ENCODE measurements around the gene NT5E.
"Not testable (repeated sequence)": the region's sequence is repeated elsewhere in the genome, so short reads cannot be mapped to it uniquely, and the experiment has no call there.

Gene NT5E

DNA sequence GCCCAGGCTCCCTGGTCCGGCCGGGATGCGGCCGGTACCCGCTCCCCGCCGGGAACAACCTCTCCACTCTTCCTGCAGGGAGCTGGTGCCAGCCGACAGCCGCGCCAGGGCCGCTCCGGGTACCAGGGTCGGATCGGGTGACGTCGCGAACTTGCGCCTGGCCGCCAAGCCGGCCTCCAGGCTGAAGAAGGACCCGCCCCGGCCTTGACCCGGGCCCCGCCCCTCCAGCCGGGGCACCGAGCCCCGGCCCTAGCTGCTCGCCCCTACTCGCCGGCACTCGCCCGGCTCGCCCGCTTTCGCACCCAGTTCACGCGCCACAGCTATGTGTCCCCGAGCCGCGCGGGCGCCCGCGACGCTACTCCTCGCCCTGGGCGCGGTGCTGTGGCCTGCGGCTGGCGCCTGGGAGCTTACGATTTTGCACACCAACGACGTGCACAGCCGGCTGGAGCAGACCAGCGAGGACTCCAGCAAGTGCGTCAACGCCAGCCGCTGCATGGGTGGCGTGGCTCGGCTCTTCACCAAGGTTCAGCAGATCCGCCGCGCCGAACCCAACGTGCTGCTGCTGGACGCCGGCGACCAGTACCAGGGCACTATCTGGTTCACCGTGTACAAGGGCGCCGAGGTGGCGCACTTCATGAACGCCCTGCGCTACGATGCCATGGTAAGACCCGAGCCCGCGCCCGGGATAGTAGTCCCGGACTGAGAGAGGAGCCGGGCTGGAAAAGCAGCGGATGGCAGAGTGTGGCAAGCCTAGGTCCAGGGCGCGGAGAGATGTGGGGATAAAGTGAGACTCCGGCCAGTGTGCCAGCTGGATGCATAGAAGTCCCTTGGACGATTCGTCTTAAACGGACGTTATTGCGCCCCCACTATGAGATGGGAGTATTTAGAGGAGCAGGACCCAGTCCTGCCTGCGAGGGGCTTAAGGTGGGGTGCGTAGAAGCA lies at the start of gene NT5E:
Gene NT5E, plus strand, starts transcription at position 266 of the 942 bp plus-strand sequence. Its CDS starts 57 bp downstream, at position 323.
- no peak for DNase-seq

DNA sequence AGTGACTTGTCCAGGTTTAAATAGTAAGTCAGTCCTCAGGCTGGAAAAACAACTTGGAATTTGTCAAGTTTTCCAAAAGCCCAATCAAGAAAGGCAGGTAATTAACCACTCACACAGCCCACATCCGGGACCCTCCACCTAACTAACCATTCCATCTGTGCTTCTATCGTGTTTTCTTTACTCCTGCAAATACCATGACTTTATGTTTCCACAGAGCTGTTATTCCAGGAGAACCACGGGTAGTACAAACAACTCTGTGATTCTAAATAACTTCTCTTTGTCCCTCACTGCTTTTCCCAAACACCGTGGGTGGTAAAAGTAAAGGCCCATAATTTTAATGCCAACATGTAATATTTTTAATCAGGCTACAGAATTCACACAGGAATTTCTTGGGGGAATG lies 49.6 kb upstream of the NT5E start:
- no peak for DNase-seq

DNA sequence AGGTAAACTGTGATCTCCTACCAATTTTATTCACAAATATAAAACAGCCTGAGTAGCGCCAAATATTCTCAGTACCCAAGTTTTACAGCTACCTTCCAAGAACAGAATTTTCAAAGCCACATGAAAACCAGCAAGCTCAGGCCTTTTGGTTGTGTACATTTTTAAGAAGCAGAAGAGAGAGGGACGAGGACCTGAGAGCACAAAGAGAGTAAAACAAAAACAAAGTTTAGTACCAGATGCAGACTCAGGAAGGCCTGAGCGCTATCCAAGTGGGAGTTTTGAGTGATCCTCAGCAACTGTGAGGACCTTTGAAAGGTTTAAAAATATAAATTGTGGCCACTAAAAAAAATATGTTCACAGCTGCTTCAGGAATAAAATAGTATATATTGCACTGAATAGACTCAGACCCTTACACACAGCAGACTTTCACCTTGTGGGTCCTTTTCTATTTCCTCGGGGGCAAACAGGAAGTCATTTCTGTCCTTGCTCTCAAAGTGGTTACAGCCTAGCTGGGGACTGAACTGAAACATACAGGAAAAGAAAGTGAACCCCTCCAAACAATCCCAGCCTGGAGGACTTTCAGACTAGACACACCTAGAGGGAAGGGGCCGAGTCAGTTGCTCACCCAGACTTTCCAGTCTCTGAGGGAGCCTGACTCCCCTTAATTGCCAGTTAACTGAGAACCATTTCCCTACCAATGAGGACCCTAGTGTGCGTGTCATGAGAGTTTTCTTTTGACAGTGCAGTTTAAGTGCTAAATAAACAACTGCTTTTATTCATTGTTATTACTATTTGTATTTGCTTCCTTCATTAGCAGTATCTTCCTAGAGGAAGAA lies 48.5 kb upstream of the NT5E start:
- DNase-seq = no peak

DNA sequence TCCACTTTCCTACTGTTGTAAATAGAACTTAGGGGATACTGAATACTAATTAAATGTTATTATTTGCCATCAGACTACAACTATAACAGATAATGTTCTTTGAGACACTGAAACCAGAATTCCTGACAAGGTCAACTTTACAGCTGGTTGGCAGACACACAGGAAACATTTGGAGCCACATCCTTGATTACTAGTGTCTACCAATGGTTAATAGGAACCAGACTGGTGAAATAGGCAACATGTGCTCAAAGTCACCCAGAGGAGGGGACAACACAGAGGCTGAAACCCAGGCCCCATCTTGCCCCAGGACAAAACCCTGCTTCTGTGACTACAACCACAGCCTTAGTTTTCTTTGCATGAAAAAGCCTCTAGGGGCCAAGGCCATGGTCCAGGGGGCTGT lies 47.8 kb upstream of the NT5E start:
- no peak for DNase-seq

DNA sequence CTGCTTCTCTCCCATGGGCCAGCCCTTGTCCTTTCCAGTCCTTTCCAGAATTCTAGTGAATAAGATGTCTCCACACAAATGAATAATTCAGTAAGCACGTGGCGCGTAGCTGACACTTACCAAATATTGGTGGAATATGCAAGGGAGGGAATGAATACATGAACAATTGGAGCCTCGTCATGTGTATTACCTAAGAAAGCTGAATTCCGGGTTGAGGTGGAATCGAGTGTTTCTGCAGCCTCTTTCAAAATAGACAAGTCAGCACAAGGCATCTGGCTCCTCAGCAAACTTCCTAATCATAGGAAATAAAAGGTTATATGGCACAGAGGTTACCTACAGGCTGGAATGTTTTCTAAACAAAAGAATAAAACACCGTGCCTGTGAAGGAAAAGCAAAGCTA lies 47.0 kb upstream of the NT5E start:
- no peak for DNase-seq

DNA sequence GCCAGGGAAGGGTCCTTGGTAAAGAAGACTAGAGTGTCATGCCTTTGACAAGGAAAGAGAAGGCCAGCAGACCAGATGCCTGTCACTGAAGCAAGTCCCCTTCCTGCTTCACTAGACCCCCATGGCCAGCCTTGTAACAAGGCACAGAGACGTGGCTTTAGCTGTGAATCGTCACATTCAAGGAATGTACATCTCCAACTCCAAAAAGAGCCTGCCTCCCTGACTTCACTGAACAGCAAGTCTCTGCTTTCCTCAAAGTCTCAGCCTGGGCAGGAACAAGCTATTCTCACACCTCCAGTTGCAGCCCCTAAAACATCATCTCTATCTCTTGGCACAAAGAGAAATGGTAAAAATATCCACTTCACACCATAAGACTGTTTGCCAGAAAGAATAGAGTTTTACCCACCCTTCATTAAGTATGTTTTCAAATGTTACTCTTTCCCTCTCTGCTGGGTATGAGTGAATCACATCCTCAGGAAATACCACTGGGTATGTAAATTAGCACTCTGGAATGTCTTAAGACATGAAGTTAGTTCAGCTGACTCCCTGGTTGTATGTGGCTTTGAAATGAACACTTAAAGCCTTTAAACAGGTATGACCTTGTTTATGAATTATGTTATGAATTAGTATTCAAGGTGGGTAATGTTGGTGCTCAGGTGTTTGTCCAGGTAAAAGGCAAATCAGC lies 46.4 kb upstream of the NT5E start:
- no peak for DNase-seq

DNA sequence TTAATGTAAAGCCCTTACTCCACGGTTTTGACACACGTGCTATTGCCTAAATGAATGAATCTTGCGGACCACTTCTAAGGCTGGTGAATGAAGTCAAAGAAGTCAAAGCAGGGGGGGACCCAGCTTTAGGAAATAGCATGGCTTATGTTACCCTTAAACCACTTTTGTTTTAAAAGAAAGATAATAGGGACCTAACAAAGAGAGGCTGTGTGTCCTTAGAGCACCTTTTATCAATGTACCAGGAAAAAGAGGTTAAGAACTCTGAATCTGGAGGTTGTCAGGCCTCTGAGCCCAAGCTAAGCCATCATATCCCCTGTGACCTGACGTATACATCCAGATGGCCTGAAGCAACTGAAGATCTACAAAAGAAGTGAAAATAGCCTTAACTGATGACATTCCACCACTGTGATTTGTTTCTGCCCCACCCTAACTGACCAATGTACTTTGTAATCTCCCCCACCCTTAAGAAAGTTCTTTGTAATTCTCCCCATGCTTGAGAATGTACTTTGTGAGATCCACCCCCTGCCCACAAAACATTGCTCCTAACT lies 45.8 kb upstream of the NT5E start:
- not testable (repeated sequence) for DNase-seq

DNA sequence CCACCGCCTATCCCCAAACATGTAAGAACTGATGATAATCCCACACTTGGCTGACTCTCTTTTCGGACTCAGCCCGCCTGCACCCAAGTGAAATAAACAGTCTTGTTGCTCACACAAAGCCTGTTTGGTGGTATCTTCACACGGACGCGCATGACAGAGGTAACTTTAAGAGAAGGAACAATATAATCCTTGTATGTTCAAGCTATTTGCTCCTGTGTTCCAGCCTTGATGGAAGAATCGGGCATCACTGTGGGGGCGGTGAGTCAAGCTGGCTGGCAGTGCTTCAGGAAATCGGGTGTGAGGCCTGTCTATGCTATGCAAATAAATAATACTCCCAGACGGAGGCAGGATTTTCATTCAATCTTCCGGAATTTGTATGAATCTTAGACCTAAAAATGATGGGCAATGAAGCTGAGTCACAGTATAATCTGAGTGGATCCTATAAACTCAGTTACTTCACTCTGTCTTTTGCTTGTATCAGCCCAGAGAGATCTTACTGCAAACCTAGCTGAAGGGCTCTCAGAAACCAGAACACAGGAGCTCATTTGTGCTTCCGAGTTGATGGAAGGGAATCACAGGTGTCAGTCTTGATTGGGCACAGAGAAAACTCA lies 45.2 kb upstream of the NT5E start:
- DNase-seq = no peak

DNA sequence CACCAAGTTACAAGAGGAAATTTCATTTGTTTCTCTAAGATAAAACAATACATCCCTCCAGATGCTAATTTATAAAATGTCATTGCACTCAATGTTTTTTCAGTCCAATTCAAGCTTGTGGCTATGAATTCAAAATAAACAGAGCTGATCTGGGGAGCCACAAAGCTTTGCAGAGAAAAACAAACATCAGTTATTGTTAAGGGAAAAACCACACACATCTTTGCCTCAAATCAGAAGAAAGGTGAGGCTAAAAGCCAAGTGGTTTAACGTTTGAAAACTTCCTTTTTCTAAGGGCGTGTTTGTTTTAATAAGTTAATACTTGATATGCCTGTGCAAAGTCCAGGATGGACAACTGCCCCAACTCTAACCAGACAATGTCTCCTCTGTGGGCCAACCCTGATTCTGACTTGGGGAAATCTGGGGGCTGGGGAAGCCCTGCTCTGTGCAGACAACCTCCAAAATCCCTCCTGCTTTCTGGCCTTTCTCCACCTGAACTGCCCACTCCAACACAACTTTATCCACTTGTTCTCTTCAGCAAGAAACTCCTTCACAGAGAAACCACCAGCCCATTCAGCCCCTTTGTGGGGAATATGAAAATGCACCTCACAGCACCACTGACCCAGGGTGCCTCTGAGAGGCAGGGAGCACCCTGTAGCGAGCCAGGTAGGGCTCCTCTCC lies 44.6 kb upstream of the NT5E start:
- peak; percentile 0 for DNase-seq

DNA sequence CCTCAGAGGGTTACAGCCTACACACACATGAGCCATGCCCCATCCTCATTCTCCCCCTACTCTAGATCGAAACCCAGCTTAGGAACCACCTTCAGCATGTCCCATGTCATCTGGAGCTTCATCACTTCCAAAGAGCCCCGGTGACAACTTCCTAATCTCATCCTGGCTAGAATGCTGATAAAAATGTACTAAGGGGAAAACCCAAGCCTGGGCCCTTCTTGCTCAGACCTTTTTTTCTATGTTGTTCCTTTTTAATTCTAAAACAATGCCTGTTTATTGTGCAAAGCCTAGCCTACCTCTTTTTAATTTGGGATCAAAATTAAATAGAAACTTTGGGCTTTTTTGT lies 44.1 kb upstream of the NT5E start:
- no peak for DNase-seq

DNA sequence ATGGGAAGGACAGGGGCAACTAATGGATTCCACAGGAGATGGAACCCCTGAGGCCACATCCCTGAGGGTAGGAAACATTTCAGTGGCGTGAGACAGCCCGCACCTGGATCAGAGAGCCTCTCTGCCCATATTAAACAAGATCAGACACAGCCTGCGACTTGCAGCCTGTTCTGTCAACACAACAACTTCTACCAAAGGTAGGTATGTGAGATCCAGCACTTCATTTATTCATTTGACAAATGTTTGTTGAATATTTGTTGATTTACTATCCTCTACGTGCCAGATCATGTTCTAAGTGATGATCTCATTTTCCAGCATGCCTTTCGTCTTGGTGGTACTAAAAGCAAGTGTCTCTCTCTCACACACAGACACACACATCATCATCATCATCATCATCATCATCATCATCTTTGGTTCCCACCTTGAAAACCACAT lies 43.2 kb upstream of the NT5E start:
- DNase-seq = no peak

DNA sequence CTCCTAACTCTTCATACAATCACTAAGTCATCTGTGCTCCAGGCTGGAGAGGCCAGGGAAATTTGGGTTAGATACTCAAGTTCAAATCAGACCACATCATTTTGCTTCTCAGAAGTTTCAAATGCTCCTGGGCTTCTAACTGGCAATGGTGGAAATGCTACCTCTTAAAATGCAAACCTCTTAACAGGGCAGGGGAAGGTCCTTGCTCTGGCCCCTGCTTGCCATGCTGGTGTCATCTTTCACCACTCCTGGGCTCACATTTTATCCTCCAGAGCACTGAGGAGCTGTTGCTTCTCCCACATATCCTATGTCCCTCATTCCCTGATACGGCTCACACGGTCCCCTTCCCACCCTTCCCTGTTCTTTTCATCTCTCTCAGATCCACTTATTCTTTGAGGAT lies 41.8 kb upstream of the NT5E start:
- no peak for DNase-seq

DNA sequence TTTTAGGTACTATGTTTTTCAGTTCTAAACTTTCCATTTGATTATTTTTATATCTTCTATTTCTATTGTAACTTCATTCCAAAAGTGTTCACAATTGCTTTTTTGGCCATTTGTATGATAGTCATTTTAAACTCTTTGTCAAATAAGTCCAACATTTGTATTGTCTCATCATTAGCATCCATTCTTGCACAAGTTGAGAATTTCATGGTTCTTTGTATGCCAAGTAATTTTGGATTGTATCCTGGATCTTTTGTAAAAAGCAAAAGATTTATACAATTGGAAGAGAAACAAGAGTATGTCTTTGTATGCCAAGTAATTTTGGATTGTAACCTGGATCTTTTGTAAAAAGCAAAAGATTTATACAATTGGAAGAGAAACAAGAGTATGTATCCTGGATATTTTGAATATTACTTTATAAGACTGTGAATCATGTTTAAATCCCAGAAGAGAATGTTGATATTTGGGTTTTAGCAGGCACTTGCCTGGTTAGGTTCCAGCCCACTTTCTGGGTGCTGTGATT lies 36.9 kb upstream of the NT5E start:
- DNase-seq = no peak

DNA sequence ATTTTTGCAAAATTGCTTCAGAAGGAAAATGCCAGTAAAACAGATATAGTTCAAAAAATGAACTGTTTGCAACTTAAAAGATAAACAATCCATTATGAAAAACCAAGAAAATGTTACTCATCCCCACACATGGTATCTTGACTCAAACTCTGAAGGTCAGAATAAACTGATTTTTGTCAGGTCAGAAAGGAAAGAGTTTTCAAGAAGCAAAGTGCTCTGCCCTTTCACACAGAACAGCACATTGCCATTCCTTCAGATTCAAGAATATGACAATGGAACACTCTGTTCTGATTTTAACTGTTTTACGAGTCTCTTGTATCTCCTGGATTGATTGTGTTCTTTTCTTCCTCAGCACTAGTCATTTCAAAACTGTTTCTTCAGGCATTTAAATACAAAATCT lies 33.8 kb upstream of the NT5E start:
- no peak for DNase-seq

DNA sequence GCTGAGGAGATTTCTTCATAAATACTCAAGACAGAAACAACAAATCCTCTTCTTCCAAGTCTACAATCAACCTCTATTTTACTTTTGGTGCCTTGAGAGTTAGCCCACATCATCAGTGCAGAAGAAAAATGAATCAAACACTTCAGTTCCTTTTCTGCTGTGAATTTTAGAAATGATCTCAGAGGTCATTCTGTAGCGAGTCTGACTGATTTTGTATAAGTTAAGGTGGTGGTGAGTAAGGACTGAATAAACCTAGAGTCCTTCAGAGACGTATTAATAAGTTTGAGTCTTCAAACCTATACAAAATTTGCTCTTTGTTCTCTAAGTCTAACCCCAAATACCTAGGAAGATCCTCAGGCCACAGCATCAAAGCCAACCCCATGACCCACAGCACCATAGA lies 33.1 kb upstream of the NT5E start:
- DNase-seq = no peak

DNA sequence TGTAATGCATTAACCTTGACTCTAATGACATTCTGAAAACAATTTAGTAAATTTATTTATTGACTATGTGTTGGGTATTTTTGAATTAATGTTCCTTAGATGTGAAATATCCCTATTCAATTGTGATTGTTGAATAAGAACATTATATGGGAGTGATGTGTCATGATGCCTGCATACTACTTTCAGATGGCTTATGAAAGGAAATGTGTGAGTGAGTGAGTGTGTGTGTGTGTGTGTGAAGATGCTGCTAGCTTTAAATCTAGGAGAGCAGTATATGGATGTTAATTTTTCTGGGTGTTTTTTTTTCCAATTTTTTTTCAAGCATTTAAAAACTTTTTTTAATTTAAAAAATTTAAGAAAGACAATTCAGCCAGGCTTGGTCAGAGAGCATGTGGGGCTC lies 32.5 kb upstream of the NT5E start:
- DNase-seq = no peak

DNA sequence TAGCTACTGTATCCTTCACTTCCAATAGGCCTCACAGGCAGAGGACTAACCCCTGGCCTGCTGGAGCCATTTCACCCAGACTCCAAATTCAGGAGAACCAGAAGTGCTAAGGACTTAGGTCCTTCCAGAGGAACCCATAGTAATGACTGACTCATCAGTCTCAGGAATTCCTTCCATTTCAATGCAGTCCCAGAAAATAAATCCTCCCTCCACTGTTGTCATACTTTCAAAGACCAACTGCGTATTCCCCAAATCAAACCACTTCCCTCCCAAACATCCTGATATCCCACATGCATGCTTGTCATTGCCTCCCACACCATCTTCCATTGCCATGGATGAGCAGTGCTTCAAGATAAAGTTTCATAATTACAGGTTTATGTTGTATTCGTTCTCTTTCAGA lies 31.8 kb upstream of the NT5E start:
- no peak for DNase-seq

DNA sequence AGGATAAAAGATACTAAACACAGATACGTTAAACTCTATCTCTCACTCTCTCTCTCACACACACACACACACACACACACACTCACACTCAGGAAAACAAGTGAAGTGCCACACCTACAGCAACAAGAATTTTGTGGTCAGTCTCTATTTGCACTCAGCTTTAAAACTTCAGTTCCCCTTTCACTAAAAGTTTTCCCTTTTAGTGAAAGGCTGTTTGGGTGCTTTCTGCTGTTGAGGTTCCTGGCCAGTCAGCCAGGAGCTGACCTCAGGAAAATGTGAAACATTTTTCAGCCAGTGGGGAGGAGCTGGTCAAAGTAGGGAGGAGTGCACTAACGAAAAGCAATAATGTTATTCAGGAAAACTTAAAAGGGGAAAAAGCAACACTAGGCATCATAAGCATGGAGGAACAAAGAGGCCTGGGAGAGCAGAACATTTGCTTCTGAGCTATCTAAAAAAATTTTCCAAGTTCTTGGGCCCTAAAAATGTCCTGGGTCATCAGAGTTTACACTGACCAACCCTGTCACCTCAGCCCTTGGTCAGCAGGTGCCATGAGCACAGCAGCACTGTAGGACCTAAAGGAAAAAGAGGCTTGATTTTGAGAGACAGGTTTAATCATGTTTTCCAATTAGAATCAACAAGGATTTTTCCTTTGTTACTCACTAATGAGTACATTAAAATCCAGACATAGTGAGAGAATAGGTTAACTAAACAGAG lies 30.7 kb upstream of the NT5E start:
- DNase-seq = no peak

DNA sequence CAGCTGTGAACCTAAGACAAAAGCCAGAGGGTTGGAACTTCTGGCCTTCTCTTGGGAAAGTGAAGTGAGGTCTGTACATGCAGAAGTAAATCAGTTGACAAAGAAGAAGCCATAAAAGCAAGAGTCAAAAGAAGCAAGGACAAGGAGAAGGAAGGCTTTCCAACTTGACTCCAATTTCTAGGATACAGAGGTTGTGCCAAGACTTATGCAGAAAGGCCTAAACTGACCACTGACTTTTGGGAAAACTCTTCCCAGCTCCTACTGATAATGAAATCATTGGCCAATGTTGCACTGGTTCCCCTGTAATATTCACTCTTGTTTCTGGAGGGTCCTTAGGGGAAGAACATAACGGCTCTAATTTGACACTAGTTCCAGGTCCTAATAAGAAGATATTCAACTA lies 29.3 kb upstream of the NT5E start:
- no peak for DNase-seq

DNA sequence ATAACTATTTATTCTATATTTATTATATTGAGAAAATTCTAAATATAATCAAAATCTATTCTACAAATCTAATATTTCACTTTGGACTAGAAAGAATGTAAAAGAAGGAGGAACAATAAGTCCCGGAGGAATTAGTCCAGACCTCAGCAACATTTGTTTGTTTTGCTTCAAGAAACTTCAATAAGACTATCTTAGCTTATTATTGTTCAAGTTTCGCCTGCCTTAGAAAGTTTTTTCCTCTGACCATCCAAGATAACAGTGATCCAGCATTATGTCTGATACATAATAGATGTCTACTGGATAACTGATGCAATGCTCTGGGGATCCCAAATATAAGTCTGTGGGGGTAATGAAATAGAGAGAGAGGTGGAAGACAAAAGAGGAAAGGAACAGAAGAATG lies 28.7 kb upstream of the NT5E start:
- no peak for DNase-seq

DNA sequence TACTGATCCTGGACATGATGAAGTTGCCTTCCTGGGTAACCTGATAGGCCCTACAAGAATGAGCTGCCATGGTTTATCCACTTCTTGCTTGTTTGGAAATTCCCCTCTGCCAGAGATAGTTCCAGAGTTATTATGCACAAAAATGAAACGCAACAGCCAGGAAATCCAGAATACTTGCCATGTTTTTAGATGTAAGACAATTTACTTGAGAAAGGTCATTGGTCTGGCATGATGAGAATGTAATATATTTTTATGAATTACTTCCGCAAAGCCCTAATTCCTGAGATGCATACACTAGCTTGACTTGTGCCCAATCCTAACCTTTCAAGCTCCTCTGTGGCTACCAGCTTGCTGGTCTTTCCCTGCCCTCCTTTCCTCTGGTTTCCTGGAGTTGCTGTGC lies 27.9 kb upstream of the NT5E start:
- no peak for DNase-seq
